Islet precursor cell (in vitro differentiated cells): ENCODE results near the gene ZNG1F.
"Not testable (repeated sequence)": the region's sequence is repeated elsewhere in the genome, so short reads cannot be mapped to it uniquely, and the experiment has no call there.

Experiments used
- DNase-seq: peaks from one replicate; pipeline ENCODE4 v3.0.0-alpha.2; 2018

The ZNG1F gene

GRCh38 chr9:41189217-41189616 is at the start of gene ZNG1F:
TSS of gene ZNG1F (minus strand) at chr9:41189317. CDS start at chr9:41189258, 59 bp downstream.
- not testable (repeated sequence) for DNase-seq

- DNase-seq, result peak; percentile 56
Measured at GRCh38 chr9:41237110-41237749, 48.1 kb upstream of the ZNG1F start.

GRCh38 chr9:41236486-41237109 is 47.5 kb upstream of the ZNG1F start:
- not testable (repeated sequence) for DNase-seq

- peak; percentile 60 for DNase-seq
Measured at GRCh38 chr9:41234811-41235805, 46.0 kb upstream of the ZNG1F start.

GRCh38 chr9:41234221-41234620 is 45.1 kb upstream of the ZNG1F start:
- not testable (repeated sequence) for DNase-seq

GRCh38 chr9:41232326-41232725 is 43.2 kb upstream of the ZNG1F start:
- DNase-seq, result peak; percentile 54

- peak; percentile 62 for DNase-seq
Measured at GRCh38 chr9:41230418-41230817, 41.3 kb upstream of the ZNG1F start.

GRCh38 chr9:41229408-41230401 is 40.6 kb upstream of the ZNG1F start:
- DNase-seq, result peak; percentile 65

GRCh38 chr9:41219831-41220230 is 30.7 kb upstream of the ZNG1F start:
- not testable (repeated sequence) for DNase-seq

- DNase-seq, result not testable (repeated sequence)
Measured at GRCh38 chr9:41188439-41188838, 678 bp downstream of the ZNG1F start.

GRCh38 chr9:41174994-41175393 is 14.1 kb downstream of the ZNG1F start:
- not testable (repeated sequence) for DNase-seq

GRCh38 chr9:41150116-41150515 is 39.0 kb downstream of the ZNG1F start:
- DNase-seq, result not testable (repeated sequence)

- not testable (repeated sequence) for DNase-seq
Measured at GRCh38 chr9:41141878-41142277, 47.2 kb downstream of the ZNG1F start.

- DNase-seq, result not testable (repeated sequence)
Measured at GRCh38 chr9:41128581-41128980, 60.5 kb downstream of the ZNG1F start, which contains the start of gene FOXD4L6. TSS of gene FOXD4L6 (minus strand) at chr9:41128681. CDS start at chr9:41128383, 298 bp downstream.

- not testable (repeated sequence) for DNase-seq
Measured at GRCh38 chr9:41126746-41127446, 62.2 kb downstream of the ZNG1F start.

GRCh38 chr9:41125936-41126335 is 63.2 kb downstream of the ZNG1F start:
- not testable (repeated sequence) for DNase-seq

- DNase-seq, result not testable (repeated sequence)
Measured at GRCh38 chr9:41125109-41125658, 63.9 kb downstream of the ZNG1F start.

GRCh38 chr9:41124250-41125108 is 64.6 kb downstream of the ZNG1F start:
- peak; percentile 35 for DNase-seq

GRCh38 chr9:41123812-41124211 is 65.3 kb downstream of the ZNG1F start:
- not testable (repeated sequence) for DNase-seq

- DNase-seq, result not testable (repeated sequence)
Measured at GRCh38 chr9:41123396-41123795, 65.7 kb downstream of the ZNG1F start.
